Hematopoietic multipotent progenitor cell treated with erythropoietin and hydrocortisone succinate and interleukin-3 and kit ligand, for 4 days (in vitro differentiated cells): Measurements from ENCODE around the gene GINS2.

Experiments
- DNase-seq: peaks from one replicate; pipeline ENCODE4 v3.0.0-alpha.2; 2015

The GINS2 gene

DNA sequence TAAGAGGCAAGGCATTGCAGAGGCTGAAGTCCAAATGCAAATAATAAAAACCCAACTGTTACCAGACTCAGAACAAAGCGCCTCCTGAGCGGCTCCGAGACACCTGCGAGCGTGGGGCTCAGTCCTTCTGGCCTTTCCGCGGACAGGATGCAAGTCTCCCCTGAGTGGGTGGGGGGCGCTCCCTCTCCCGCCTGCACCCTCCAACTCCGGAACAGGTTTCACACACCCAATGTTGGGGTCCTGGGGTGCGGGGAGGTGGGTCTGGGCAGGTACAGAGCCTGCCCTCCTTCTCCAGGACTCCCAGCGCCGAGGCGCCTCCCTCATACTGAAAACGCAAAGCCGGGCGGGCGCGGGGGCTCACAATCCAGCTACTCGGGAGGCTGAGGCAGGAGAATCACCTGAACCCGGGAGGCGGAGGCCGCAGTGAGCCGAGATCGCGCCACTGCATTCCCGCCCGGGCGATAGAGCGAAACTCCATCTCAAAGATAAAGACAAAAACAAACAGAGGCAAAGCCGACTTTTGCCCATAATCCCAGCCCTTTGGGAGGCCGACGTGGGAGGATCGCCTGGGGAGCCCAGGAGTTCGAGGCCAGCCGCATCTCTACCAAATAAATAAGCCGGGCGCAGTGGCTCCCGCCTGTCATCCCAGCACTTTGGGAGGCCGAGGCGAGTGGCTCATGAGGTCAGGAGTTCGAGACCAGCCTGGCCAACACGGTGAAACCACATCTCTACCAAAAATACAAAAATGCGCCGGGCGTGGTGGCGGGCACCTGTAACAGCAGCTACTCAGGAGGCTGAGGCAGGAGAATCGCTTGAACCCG lies 893 bp downstream of the GINS2 start:
- no peak for DNase-seq

DNA sequence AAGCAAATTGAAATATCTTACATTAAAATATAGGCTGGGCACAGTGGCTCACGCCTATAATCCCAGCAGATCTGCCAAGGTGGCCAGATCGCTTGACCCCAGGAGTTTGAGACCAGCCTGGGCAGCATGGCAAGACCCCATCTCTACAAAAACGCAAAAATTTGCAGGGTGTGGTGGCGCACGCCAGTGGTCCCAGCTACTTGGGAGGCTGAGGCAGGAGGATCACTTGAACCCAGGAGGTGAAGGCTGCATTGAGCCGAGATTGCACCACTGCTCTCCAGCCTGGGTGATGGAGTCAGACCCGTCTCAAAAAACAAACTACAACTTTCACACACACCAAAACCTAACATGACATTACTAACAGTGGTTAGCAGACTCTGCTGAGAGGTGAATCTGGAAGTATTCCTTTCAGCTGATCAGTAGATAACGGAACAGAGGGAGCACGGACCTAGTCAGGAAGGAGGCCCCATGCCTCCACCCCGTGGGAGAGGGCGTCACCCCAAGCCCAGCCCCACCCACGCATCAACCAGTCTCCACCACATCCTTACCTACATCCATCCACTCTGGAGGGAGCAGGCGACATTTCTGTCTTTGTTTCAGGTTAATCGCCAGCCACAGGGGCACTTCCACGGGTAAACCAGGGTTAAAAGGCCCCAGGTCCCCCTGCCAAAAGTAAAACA lies 1.7 kb downstream of the GINS2 start:
- DNase-seq = no peak

DNA sequence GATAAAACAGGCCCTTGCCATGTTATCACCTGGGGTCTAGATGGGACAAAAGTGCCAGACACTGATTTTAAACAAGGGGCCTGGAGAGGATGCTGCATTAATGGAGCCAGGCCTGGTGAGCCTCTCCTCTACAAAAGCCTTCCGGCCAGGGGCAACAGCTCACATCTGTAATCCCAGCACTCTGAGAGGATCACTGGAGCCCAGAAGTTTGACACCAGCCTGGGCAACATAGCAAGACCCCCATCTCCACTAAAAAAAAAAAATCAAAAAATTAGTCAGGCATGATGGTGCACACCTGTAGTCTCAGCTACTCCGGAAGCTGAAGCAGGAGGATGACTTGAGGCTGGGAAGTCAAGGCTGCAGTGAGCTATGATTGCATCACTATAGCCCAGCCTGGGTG lies 3.5 kb downstream of the GINS2 start:
- DNase-seq = no peak

DNA sequence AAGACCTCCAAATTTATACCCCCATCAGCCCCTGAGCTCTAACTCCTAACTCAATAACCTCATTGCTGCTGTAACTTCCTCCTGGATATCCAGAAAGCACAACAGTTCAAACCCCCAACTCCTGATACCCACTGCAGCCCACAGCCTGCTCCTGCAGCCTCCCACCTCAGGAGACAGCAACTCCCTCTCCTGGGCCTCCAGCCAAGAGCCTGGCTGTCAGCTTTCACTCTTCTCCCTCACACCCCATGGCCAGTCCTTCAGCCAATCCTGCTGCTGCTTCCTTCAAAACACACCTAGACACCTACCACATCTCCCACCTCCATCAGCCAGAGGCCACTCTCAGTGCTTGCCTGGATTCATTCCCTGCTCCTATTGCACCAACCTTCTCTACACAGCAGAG lies 5.4 kb downstream of the GINS2 start:
- DNase-seq = no peak

DNA sequence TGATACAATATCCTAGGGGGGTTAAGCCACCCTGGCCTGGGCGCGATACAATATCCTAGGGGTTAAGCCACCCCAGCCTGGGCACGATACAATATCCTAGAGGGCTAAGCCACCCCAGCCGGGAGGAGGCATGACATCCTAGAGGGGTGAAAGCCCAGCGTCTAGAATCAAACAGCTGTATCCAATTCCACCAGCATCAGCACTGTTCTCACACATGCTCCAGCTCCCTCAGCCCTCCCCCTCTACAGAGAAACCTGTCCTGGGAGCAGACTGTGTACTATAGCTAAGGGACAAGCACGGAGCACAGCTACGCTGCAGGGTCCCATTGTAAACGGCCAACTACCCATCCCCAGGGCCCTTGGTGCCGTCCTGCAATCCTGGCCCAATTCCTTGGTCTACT lies 6.2 kb downstream of the GINS2 start:
- no peak for DNase-seq

DNA sequence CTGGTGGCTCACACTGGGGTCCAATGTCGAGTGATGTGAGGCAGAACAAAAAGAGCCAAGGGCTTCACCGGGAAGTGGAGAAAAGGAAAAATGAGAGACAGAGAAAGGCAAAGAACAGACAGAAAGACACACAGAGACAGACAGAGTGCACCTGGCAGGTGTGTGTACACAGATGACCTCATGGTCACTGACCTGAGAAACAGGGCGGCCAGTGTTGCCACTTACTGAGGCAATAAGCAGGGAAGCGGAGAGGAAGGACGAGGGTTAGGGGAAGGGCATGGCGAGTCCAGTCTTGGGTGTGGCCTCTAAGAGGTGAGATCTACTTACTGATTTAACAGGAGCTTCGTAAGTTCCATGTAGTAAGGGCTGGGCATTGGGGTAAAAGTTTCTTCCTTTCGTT lies 7.5 kb downstream of the GINS2 start:
- DNase-seq = no peak

DNA sequence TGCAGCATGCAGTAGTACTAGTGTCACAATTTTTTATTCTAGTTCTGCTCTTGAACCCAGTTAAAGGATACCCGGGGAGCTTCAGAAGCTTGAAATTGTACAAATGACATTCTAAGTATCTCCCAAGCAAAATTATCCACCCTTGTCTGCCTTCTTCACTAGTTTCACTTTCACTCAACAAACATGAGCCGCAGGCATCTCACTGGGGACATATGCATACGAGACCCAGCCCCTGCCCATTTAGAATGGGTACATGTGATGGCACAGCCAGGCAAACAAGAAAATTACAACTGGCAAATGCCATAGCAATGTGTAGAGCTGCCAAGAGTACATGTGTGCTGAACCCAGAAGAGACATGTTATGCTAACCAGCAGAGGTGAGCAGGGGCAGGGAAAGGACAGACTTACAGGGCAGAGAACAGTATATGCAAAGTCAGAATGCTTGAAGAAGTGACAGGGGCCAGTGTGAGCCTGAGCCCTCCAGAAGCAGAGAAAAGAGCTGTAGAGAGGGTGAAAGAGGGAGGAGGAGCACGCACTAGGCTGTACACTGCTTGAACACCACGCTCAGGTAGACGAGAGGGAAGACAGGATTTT lies 8.3 kb downstream of the GINS2 start:
- no peak for DNase-seq

DNA sequence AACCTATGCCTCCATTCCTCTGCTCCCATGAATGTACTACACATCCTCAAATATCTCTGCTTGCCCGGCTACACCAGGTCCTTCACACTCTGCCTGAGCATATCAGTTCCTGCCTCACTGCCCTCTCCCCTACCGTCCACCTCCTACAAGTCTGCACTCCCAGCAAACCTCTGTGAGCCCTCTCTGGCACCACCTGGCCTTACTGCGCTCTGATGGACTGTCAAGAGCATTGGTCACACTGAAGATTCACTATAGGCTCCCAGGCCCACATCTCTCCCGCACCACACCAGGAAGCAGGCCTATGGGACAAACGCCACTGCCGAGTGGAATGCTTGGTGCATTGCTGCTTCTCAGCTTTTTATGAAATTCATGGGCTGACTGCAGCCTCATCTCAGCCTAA lies 8.9 kb downstream of the GINS2 start:
- no peak for DNase-seq

DNA sequence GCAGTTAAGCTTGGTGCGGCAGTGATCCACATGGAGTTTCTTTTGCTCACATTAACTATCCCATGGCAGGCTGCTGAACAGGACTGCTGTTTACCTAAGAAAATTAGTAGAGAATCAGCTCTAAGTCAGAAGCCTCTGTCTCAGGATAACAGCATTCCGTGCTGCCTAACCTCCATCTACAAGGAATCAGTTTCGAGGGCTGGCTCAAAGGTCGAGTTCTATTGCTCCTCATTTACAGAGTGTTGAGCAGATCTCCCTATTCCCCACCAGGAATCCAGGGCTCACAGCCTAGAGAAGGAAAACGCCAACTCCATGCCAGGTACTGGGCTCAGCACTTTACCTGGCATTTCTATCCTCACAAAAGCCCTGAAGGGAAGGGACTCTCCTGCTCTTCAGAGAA lies 9.9 kb downstream of the GINS2 start:
- no peak for DNase-seq

DNA sequence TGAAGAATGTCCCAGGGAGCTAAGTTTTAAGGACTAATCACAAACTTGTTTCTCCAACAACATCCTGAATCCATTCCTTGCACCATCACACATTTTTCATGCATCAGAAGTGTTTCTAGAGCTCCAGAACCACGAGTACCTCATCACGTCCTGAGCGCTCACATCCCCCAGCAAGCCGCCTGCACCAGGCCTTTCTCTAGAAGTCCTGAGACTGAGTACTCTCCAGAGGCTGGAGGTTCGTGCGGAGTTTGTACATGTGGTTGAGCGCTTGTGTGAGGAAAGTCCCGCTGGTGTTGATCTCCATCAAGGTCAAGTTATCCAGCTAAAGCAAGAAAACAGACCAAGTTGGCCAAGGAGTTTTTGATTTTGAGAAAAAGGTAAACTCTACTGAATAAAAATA lies 10.7 kb downstream of the GINS2 start:
- no peak for DNase-seq

DNA sequence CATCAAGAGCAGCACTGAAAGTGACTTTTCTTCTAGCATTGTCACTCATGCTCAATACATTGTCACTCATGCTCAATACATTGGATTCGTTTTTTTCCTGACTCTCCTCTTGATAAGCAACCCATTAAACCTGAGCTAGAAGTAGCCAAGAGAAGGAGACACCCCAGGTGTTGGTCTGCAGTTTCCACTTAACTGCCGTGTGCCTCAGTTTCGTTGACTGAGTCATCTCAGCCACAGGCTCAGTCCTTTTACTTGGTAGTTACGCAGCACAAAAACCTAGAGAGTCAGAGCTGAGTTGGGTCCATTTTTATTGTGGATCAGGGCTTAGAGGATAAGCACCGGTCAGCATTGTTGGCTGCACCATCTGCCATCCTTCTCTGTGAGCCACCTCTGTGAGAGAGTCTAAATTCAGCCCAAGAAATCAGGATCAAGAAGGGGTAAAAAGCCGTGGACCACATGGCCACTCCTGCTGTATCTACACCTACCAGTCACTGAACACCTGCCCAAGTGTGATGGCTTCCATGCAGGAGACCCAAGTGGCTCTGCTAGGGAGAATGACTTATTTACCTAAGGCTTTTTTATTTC lies 11.3 kb downstream of the GINS2 start:
- DNase-seq = no peak

DNA sequence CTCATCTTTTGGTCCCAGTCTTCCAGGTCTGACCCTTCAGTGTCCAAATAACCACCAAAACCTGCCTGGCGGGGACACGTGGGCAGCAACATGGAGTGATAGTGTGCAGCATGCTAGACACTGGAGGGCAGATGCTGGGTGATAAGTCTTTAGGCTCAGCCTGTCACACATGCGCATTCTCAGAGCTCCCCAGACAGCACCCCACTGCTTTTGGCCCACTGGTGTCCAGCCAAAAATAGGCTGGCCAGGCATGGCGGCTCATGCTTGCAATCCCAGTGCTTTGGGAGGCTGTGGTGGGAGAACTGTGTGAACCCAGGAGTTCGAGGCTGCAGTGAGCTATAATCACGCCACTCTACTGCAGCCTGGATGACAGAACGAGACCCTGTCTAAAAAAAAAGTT lies 12.3 kb downstream of the GINS2 start:
- peak; percentile 55 for DNase-seq

DNA sequence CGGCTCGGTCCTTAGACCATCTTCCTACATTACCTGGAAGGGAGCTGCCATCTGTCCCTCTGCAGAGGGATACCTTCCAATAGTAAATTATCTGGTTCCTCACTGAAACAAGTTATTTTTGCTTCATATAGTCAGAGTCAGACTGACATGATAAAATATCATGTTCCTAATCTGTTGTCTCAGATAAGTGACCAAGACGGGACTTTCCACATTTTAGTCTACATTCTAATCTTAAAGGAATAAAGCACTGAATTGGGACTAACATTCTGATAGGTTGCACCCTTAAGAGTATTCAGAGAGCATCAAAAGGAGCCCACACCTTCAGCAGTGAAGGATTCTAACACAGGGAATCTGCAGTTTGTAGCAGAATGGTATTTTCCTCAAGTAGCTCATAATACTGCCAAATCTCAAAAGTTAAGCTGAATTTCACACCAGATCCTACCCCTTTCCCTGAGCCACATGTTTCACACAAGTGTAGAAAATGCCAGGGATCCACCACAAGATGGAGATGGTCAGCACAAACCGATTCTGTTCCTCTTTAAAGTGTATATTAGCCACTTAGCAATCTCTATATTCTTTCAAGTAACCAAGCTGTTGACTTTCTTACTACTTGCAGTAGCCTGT lies 13.4 kb downstream of the GINS2 start:
- peak; percentile 73 for DNase-seq

DNA sequence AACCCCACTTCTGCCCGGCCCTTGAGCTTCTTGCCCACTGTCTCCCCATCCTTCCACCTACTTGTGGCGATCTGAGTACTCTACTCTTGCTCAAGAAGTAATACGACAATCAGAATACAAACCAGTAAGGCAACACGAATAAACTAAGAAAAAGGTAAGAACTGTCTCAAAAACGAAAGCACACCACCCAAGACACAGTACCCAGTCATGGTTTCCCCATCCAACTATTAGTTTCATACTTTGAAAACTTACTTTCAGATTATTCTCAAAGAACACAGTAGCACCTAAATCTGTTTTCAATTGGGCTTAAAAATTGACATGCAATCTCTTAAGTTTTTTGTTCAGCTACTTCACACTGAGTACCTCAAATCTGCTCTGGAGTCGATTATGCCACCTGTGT lies 13.9 kb downstream of the GINS2 start:
- DNase-seq = no peak

DNA sequence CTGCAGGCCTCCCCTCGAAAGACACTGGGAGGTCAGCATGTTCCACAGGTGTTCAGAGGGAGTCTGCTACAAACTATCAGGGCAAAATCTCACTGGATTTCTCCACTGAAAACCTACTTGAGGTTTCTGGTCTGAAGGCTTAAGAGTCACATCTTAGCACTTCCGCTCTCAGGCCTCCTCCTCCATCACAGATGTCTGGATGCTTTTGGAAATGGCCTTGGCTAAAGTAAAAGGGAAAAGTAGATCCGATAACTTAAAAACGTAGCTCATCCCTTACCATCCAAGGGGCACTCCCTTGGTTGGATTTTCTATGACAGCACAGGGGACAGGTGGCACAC lies 14.4 kb downstream of the GINS2 start:
- DNase-seq = no peak

DNA sequence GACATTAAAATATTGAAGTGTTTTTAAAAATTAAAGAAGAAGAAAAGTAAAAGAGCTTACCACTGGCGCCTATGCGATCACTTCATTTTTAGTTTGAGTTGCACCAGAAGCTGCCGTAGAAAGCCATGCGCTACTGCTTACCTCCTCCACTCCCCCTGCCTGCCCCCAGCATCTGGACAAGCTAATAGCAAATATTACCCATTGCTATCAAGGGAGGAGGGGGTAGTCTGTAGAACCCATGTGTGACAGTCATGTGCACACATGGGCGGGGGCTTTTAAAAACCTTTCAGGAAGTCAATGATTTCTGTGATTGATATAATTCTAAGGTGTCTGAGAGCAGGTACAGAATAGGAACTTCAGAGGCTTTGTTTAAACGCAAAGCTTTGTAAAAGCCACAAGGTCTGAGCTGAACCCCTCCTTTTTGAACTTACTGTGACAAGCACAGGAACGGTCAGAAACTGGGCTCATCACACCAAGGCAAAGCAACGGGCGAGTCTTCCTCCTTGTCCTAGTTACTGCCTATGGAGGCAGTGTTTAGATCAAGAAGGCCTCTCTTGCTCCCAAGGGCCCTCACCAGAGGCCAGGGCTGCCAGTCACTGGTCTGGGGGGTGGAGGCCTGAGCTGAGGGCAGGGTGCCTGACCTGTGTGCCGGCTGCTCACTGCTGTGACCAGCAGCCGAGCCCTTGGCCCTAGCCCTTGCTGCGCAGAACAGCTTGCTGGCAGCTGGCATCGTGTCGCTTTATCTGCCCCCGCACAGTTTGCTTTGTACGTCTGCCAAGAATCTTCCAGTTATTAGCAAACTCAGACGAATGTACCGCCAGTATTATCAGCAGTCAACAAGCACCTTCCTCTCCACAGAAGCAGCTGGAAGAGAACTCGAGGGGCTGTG lies 15.0 kb downstream of the GINS2 start:
- DNase-seq = peak; percentile 94

DNA sequence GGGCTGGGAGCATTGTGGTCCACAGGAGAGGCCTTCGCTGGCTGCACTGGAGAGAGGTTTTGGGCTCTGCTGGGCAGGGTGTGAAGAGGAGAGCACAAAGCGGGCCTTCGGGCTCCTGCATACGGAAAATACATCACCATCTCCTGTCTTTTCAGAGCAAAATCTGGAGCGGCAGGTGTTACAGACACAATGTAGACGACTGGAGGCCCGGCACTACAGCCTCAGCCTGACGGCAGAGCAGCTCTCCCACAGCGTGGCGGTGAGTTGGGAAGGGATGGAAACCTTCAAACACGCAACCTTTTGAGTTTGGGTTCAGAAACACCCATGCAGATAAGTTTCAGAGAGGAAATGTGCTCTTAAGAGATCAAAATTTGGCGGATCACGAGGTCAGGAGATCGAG lies 17.9 kb downstream of the GINS2 start:
- DNase-seq = no peak

DNA sequence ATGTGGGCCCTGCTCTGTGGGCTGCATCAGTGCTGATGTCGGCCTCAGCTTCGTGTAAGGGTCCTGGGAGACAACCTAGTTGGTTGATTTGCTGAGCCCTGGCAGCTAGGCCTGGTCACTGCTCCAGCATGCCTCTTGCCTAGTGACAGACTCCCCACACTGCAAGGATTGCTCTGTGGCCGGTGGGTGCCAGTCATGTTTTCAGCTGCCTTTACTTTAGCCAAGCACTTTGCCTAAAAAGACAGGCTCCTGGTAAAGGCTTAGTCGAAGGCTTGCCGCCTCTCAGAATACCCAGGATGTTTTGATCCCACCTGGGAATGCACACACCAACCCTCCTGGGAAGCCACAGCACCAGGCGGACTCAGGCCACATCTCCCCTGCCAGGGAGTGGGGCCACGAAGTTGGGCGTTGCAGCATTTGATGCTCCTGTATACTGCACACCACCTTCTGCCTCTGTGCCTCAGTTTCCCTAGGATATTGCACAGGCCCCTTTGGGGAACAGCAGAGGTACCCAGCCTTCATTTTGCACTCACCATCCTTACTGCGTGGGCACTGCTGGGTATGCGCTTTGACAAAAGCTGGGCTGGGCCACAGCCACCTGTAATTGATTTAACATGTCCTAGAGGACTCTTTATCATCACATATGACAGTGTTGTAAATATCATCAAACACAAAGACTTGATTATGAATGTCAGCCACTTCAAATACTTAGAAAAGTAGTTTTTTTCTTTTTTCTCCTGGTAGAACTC lies 19.9 kb downstream of the GINS2 start:
- DNase-seq = no peak

DNA sequence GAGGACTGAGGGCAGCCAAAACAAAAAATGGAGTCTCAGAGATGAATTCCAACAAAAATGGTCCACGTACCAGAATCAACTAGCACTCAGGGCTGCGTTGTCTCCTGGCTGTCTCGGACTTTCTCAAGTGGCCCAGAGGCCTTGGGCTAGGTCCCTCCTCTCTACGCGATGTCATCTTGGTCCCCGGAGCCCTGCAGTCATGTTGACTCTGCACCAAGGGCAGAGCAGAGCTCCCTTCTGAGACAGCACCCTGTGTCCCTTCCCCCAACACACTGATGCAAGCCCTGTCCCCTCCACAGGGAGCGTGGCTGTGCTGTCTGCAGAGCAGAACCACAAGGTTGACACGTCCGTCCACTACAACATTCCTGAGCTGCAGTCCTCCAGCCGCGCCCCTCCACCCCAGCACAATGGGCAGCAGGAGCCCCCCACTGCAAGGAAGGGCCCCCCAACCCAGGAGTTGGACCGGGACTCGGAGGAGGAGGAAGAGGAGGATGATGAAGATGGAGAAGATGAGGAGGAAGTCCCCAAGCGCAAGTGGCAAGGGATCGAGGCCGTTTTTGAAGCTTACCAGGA lies 20.8 kb downstream of the GINS2 start:
- DNase-seq = no peak

DNA sequence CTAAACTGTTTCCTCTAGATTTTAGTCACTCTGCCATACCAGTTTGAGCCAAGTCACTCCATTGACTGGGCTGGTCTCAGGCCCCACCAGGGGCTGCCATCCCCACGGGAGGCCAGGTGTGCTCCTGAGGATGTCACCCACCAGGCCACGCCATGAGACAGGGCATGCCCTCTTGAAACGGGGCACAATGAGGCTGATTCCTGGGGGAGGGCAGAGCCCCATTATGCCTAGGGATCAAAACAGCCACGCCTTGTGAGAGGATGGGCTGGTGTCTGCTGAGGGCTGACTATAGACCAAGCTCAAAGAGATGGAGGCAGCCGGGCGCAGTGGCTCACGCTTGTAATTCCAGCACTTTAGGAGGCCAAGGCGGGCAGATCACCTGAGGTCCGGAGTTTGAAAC lies 21.5 kb downstream of the GINS2 start:
- DNase-seq = no peak

DNA sequence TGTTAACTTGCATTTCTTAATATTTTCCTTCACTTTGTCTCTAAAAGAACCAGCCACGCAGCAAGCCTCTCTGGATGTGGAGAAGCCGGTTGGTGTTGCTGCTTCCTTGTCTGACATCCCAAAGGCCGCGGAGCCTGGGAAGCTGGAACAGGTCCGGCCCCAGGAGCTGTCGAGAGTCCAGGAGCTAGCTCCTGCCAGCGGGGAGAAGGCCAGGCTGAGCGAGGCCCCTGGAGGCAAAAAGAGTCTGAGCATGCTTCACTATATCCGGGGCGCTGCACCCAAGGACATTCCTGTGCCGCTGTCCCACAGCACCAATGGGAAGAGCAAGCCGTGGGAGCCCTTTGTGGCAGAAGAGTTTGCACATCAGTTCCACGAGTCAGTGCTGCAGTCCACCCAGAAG lies 22.8 kb downstream of the GINS2 start:
- no peak for DNase-seq

DNA sequence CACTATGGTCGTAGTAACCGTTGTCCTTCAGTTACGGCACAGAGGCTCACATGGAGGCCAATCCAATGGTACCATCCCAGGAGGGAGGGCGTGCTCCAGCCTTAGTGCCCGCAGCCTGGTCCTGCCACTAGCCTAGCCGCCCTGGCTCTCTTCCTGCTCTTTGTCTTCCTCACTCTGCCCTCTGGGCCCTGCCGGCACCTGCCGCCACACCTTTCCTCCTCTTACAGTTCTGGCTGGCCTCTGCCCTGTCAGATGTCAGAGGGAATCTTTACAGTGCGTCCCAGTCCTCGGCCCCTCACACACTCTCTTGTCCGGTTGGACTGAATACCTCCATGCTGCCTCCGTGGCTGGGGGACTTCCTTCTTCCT lies 23.4 kb downstream of the GINS2 start:
- DNase-seq = no peak
